Measurements from ENCODE around the gene SPDL1.

SPDL1 gene

DNA sequence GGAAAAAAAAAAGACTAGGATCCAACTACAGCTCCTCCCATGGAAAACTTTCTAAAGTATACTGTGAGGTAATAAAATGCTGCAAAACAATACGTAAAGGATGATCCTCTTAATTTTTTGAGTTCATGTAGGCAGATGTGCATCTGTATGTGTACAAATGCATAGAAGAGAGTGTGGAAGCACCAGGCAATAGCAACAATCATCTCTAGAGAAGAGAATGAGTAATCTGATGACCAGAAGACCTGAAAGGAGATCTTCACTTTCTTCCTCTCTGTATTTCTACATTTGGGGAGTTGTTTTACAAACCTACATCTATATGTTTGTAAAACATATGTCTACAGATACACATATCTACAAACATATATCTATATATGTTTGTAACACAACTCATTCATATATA, 29.3 kb upstream of the SPDL1 start:
- Mint-ChIP-seq H3K36me3 (ENCODE audit: low read depth) (no peaks in the 10 kb centered on the region), H3K27me3 (ENCODE audit: low read depth) (peaks cover 52% of the 10 kb centered on the region), H3K4me1 (ENCODE audit: low read depth) (no peaks in the 10 kb centered on the region), H3K27ac (no peak overlapping the region), H3K4me3 (no peak overlapping the region), H3K9me3 (no peaks in the 10 kb centered on the region)

GRCh38 chr5:169557838-169558237, 25.7 kb upstream of the SPDL1 start:
- no peaks in the 10 kb centered on the region for H3K36me3 Mint-ChIP-seq (ENCODE audit: low read depth)
- no peaks in the 10 kb centered on the region for H3K9me3 Mint-ChIP-seq
- no peak overlapping the region for H3K27ac Mint-ChIP-seq
- H3K27me3 Mint-ChIP-seq (ENCODE audit: low read depth), result peaks cover 46% of the 10 kb centered on the region
- H3K4me1 Mint-ChIP-seq (ENCODE audit: low read depth), result no peaks in the 10 kb centered on the region
- H3K4me3 Mint-ChIP-seq, result no peak overlapping the region

- Mint-ChIP-seq H3K4me3 (no peak overlapping the region), H3K36me3 (ENCODE audit: low read depth) (no peaks in the 10 kb centered on the region), H3K27ac (no peak overlapping the region), H3K27me3 (ENCODE audit: low read depth) (peaks cover 39% of the 10 kb centered on the region), H3K4me1 (ENCODE audit: low read depth) (no peaks in the 10 kb centered on the region), H3K9me3 (no peaks in the 10 kb centered on the region)
Measured at GRCh38 chr5:169561893-169562292, 21.7 kb upstream of the SPDL1 start.

DNA sequence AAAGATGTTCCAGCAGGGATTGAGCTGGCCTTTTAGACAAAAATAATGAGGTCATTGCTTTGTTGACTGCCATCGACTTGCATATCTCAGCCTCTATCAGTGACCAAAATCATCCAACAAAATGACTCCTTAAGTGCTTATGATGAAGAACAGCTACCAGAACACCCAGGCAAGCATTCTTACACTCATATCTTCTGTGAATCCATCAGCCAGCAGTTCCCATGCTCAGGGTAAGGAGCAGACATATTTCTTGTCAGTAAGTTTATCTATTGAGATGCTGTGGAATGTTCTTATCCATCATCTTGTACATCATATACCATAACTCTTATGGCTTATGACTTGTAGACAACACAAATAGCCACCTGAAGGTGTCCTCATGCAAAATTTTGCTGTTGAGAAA, 20.2 kb upstream of the SPDL1 start:
- H3K4me3 Mint-ChIP-seq, result no peak overlapping the region
- H3K9me3 Mint-ChIP-seq, result no peaks in the 10 kb centered on the region
- H3K27ac Mint-ChIP-seq, result no peak overlapping the region
- H3K27me3 Mint-ChIP-seq (ENCODE audit: low read depth), result peaks cover 34% of the 10 kb centered on the region
- no peaks in the 10 kb centered on the region for H3K4me1 Mint-ChIP-seq (ENCODE audit: low read depth)
- no peaks in the 10 kb centered on the region for H3K36me3 Mint-ChIP-seq (ENCODE audit: low read depth)

DNA sequence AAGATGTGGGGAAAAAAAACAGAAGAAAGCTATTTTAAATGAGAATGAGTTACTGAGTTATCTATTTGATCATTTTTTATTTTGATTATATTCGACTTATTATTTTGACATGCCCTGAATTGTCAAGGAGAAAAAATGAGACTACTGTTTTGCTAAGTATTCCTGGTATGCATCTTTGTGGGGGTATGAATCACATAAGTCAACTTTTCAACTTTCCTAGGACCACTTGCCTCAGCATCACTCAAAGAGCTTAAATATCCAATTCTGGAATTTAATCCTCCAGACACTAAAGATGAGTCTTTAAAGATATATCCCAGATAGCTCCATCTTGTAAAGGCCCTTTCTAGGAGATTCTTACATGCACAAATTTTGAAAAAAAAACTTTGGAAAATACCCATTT, 17.4 kb upstream of the SPDL1 start:
- Mint-ChIP-seq H3K4me3 (no peak overlapping the region), H3K36me3 (ENCODE audit: low read depth) (no peaks in the 10 kb centered on the region), H3K9me3 (no peaks in the 10 kb centered on the region), H3K4me1 (ENCODE audit: low read depth) (no peaks in the 10 kb centered on the region), H3K27ac (no peak overlapping the region), H3K27me3 (ENCODE audit: low read depth) (peaks cover 28% of the 10 kb centered on the region)

- H3K27ac Mint-ChIP-seq, result no peak overlapping the region
- H3K4me1 Mint-ChIP-seq (ENCODE audit: low read depth), result no peaks in the 10 kb centered on the region
- peaks cover 28% of the 10 kb centered on the region for H3K27me3 Mint-ChIP-seq (ENCODE audit: low read depth)
- no peak overlapping the region for H3K4me3 Mint-ChIP-seq
- no peaks in the 10 kb centered on the region for H3K36me3 Mint-ChIP-seq (ENCODE audit: low read depth)
- H3K9me3 Mint-ChIP-seq, result no peaks in the 10 kb centered on the region
Measured at GRCh38 chr5:169567079-169567478, 16.5 kb upstream of the SPDL1 start.

GRCh38 chr5:169569513-169569912, 14.1 kb upstream of the SPDL1 start:
- Mint-ChIP-seq H3K4me1 (ENCODE audit: low read depth) (no peaks in the 10 kb centered on the region), H3K9me3 (no peaks in the 10 kb centered on the region), H3K27ac (no peak overlapping the region), H3K4me3 (no peak overlapping the region), H3K27me3 (ENCODE audit: low read depth) (peaks cover 38% of the 10 kb centered on the region), H3K36me3 (ENCODE audit: low read depth) (no peaks in the 10 kb centered on the region)

GRCh38 chr5:169571355-169571754, 12.2 kb upstream of the SPDL1 start:
- Mint-ChIP-seq H3K27me3 (ENCODE audit: low read depth) (peaks cover 48% of the 10 kb centered on the region), H3K9me3 (no peaks in the 10 kb centered on the region), H3K4me1 (ENCODE audit: low read depth) (no peaks in the 10 kb centered on the region), H3K36me3 (ENCODE audit: low read depth) (no peaks in the 10 kb centered on the region), H3K27ac (no peak overlapping the region), H3K4me3 (no peak overlapping the region)

DNA sequence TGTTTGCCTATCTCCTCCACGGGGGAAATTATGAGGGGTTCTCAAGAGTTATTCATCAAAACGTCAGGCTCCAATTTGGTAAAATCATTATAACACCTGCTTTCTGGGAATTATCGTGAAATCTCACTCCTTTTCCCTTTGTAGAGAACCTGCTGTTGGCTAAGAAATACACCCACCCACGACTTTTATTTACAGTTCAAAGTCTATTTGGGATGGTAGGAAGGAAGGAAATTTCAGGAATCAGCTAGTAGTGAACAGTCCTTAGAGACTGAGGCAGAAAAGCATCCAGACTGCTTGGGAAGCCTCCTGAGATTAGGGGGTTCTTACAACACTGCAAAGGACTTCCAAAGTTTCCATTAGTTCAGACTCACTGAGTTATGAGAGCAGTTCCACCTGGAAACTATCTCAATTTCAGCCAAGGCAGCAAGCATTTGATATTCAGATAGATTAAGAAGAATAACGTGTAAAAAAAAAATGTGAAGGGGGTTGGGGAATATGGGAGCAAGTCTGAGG, 9.4 kb upstream of the SPDL1 start:
- Mint-ChIP-seq H3K9me3 (no peaks in the 10 kb centered on the region), H3K27me3 (ENCODE audit: low read depth) (peaks cover 70% of the 10 kb centered on the region), H3K4me1 (ENCODE audit: low read depth) (no peaks in the 10 kb centered on the region), H3K27ac (no peak overlapping the region), H3K4me3 (no peak overlapping the region), H3K36me3 (ENCODE audit: low read depth) (no peaks in the 10 kb centered on the region)

- Mint-ChIP-seq H3K36me3 (ENCODE audit: low read depth) (no peaks in the 10 kb centered on the region), H3K9me3 (no peaks in the 10 kb centered on the region), H3K27ac (no peak overlapping the region), H3K4me3 (no peak overlapping the region), H3K27me3 (ENCODE audit: low read depth) (peaks cover 62% of the 10 kb centered on the region), H3K4me1 (ENCODE audit: low read depth) (peaks cover 2% of the 10 kb centered on the region)
Measured at GRCh38 chr5:169576181-169576598, 7.4 kb upstream of the SPDL1 start.

DNA sequence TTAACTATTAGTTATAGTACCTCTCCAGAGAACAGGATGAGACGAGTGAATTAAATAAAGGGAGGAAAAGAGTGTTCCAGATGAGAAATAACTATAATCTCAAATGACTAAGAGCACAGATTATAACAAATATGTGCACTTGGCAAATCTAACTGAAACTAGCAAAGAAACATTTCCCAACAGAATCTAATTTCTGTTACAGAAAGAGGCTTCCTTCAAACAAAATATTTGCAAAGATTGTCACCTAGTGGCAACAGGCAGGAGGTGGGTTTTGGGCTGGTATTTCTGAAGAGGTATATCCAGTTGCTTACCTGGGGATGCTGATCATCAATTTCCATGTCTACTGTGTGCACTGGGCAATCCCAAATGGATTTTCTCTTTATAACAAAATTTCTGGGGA, 5.6 kb upstream of the SPDL1 start:
- Mint-ChIP-seq H3K4me3 (no peak overlapping the region), H3K27ac (no peak overlapping the region), H3K36me3 (ENCODE audit: low read depth) (no peaks in the 10 kb centered on the region), H3K4me1 (ENCODE audit: low read depth) (peaks cover 8% of the 10 kb centered on the region), H3K27me3 (ENCODE audit: low read depth) (peaks cover 57% of the 10 kb centered on the region), H3K9me3 (no peaks in the 10 kb centered on the region)

DNA sequence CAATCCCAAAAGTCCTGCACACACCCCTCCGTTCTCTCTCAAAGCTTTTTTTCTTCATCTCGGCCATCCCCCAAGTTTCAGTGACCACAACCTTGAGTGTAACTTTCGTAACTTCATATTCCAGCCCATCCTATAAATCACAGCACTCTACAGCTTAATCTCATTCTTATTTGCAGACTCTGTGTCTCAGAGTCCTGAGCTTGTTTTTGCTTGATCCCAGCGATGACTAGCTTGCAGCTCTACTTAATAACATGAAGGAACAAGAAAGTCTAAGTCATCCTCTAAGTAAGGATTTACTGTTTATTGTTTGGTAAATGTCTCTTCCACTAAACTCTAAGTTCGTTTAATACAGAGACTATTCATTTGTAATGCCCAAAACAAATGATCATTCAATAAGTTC, 2.6 kb upstream of the SPDL1 start:
- H3K36me3 Mint-ChIP-seq (ENCODE audit: low read depth), result peaks cover under 1% of the 10 kb centered on the region
- H3K9me3 Mint-ChIP-seq, result no peaks in the 10 kb centered on the region
- H3K27ac Mint-ChIP-seq, result no peak overlapping the region
- H3K27me3 Mint-ChIP-seq (ENCODE audit: low read depth), result peaks cover 33% of the 10 kb centered on the region
- peaks cover 17% of the 10 kb centered on the region for H3K4me1 Mint-ChIP-seq (ENCODE audit: low read depth)
- no peak overlapping the region for H3K4me3 Mint-ChIP-seq

GRCh38 chr5:169581580-169582227, 1.9 kb upstream of the SPDL1 start:
- Mint-ChIP-seq H3K9me3 (no peaks in the 10 kb centered on the region), H3K36me3 (ENCODE audit: low read depth) (peaks cover 4% of the 10 kb centered on the region), H3K4me3 (peak overlapping the region; percentile 26), H3K27ac (peak overlapping the region; percentile 19), H3K4me1 (ENCODE audit: low read depth) (peaks cover 24% of the 10 kb centered on the region), H3K27me3 (ENCODE audit: low read depth) (peaks cover 25% of the 10 kb centered on the region)

- H3K4me3 Mint-ChIP-seq, result peak overlapping the region; percentile 94
- peak overlapping the region; percentile 87 for H3K27ac Mint-ChIP-seq
- peaks cover 24% of the 10 kb centered on the region for H3K4me1 Mint-ChIP-seq (ENCODE audit: low read depth)
- peaks cover 16% of the 10 kb centered on the region for H3K27me3 Mint-ChIP-seq (ENCODE audit: low read depth)
- H3K36me3 Mint-ChIP-seq (ENCODE audit: low read depth), result peaks cover 4% of the 10 kb centered on the region
- no peaks in the 10 kb centered on the region for H3K9me3 Mint-ChIP-seq
Measured at GRCh38 chr5:169583101-169583423, 511 bp upstream of the SPDL1 start.

DNA sequence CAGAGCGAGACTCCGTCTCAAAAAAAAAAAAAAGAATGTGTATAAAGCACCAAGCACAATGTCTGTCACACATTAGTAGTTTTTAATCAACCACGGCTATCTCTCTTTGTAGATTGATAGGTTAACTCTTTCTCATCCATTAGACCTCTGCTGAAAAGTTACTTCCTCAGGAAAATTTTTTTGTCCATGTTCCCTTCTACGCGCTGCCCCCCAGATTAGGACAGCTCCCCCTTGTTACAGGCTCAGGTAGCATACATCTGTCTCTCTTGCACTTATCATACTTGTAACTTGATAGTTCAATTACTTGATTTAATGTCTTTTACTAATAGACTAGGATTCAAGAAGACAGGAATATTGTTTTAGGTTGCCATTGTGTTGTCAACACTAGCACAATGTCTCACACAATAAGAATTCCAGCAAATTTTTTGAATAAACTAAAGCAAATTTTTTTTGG, 1.5 kb downstream of the SPDL1 start:
- H3K4me1 Mint-ChIP-seq (ENCODE audit: low read depth), result peaks cover 24% of the 10 kb centered on the region
- peaks cover 13% of the 10 kb centered on the region for H3K36me3 Mint-ChIP-seq (ENCODE audit: low read depth)
- peak overlapping the region; percentile 69 for H3K27ac Mint-ChIP-seq
- H3K4me3 Mint-ChIP-seq, result peak overlapping the region; percentile 94
- no peaks in the 10 kb centered on the region for H3K9me3 Mint-ChIP-seq
- peaks cover 4% of the 10 kb centered on the region for H3K27me3 Mint-ChIP-seq (ENCODE audit: low read depth)

DNA sequence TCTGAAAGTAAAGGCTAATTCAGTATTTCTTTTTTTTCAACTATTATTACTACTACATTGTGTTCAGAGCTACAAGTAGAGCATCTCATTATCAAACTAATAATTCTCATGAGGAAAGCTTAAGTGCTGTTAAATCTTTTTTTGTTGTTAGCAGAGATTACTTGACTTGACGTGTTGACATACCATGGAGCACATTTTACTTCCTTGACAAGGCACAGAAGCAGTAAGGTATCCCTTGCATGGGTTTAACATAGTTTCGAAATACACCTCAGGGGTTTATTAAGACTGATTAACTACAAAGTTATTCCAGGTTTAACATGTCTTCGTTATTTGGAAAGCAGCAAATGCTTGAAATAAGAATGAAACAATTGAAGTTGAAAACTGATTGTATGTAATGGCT, 7.0 kb downstream of the SPDL1 start:
- Mint-ChIP-seq H3K27ac (no peak overlapping the region), H3K27me3 (ENCODE audit: low read depth) (no peaks in the 10 kb centered on the region), H3K9me3 (no peaks in the 10 kb centered on the region), H3K4me1 (ENCODE audit: low read depth) (peaks cover 14% of the 10 kb centered on the region), H3K36me3 (ENCODE audit: low read depth) (peaks cover 42% of the 10 kb centered on the region), H3K4me3 (no peak overlapping the region)

All from T-helper 1 cell treated with Interleukin-12 subunit alpha and Interleukin-12 subunit beta and Interleukin-4 antibody, amounts not matched to agents 30 μg/mL and 1 μg/mL, for 36 hours (primary cell).